Suprapubic skin (tissue), 4 donors: ENCODE results near the gene GALNT15.

Experiments
- CTCF ChIP-seq, 2 donors: fragments of 200-600 bp in 1 of 2; fragments of 450-650 bp in 1 of 2; sonication (generic) in 1 of 2; IDR thresholded peaks; one replicate each; pipeline ENCODE4 v1.5.1; 2016 to 2019; ENCODE audit warnings: antibody characterized with exemption in 2 of 2, mild to moderate bottlenecking in 1 of 2, moderate library complexity in 1 of 2
- EP300 ChIP-seq: sonication (generic); formaldehyde crosslinking; IDR thresholded peaks from one replicate; pipeline ENCODE4 v1.6.1; 2017; ENCODE audit warnings: antibody characterized with exemption
- POLR2A ChIP-seq, 2 donors: fragments of 450-650 bp; IDR thresholded peaks; one replicate each; pipeline ENCODE4 v1.6.1; 2017; ENCODE audit warnings: antibody characterized with exemption in 2 of 2, mild to moderate bottlenecking in 2 of 2, moderate library complexity in 2 of 2
- POLR2AphosphoS5 ChIP-seq, 3 donors: sonication (generic); formaldehyde crosslinking; IDR thresholded peaks; one replicate each; pipeline ENCODE4 v1.6.1; 2017; ENCODE audit warnings: antibody characterized with exemption in 3 of 3

DNA sequence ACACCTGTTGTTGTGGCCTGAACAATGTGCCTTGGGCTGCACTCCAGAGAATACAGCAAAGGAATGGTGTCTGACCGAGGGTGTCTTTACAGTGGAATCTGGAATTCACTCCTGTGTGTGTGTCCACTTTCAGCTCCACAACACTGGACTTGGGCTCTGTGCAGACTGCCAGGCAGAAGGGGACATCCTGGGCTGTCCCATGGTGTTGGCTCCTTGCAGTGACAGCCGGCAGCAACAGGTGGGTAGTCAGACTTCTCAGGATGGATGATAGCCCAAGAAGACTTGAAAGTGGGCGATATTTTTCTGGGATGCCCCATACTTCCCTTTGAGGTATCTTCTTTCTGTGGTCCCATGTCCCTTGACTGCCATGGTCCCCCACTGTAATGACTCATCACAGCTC, 45.3 kb downstream of the GALNT15 start:
- no peak for TF ChIP-seq CTCF (IDR thresholded peaks at IDR 0.05)
- TF ChIP-seq POLR2AphosphoS5 (IDR thresholded peaks at IDR 0.05): no peak
- no peak for TF ChIP-seq EP300
- TF ChIP-seq POLR2A (IDR thresholded peaks at IDR 0.05): no peak
